Tibial nerve (tissue), 4 donors: ENCODE measurements around the gene PARD3B.

ENCODE experiments used
- CTCF ChIP-seq, 5 experiments: fragments of 200-600 bp in 3 of 5; fragments of 450-650 bp in 2 of 5; sonication (generic) in 3 of 5; IDR thresholded peaks; one replicate each; pipeline ENCODE4 v1.5.1; 2016 to 2019; ENCODE audit warnings: antibody characterized with exemption in 5 of 5, mild to moderate bottlenecking in 3 of 5, moderate library complexity in 2 of 5
- EP300 ChIP-seq, 2 donors: sonication (generic); formaldehyde crosslinking; IDR thresholded peaks; one replicate each; pipeline ENCODE4 v1.6.1; 2017; ENCODE audit warnings: antibody characterized with exemption in 2 of 2, mild to moderate bottlenecking in 1 of 2
- POLR2A ChIP-seq, 2 donors: fragments of 450-650 bp; IDR thresholded peaks; one replicate each; pipeline ENCODE4 v1.6.1; 2017; ENCODE audit warnings: antibody characterized with exemption in 2 of 2, mild to moderate bottlenecking in 2 of 2, moderate library complexity in 2 of 2

GRCh38 chr2:204931562-204931961 lies 386.3 kb downstream of the PARD3B start:
- TF ChIP-seq CTCF (IDR thresholded peaks at IDR 0.05) (no peak), POLR2A (IDR thresholded peaks at IDR 0.05) (no peak), EP300 (IDR thresholded peaks at IDR 0.05) (no peak)
